K562 (cell line): ENCODE measurements around the gene RTBDN. TPM values are rescaled to one million over a fixed set of nuclear protein-coding genes. Genes with fewer than 3 reads are reported as not detected.

Experiments
- BDP1 ChIP-seq: IDR thresholded peaks from 3 replicates; pipeline ENCODE4 v1.6.1; 2011; ENCODE audit not compliant: insufficient read length, insufficient read depth
- C11orf30 ChIP-seq: fragments of 450-650 bp; IDR thresholded peaks from 2 replicates; pipeline ENCODE4 v1.6.1; 2016; ENCODE audit warnings: low read depth, mild to moderate bottlenecking
- ELF2 ChIP-seq: fragments of 250-450 bp; sonication (Bioruptor Pico); IDR thresholded peaks from 2 replicates; pipeline ENCODE4 v1.5.0; 2021; ENCODE audit warnings: mild to moderate bottlenecking
- MYBL2 ChIP-seq, 2 experiments: fragments of 450-650 bp in 1 of 2; sonication (generic) in 1 of 2; formaldehyde crosslinking in 1 of 2; IDR thresholded peaks; 2 replicates each; pipeline versions ENCODE4 v1.6.1 to v1.8.1; 2017 to 2022; ENCODE audit warnings: borderline replicate concordance in 1 of 2, inconsistent platforms in 1 of 2, low read depth in 1 of 2, mild to moderate bottlenecking in 1 of 2, missing genetic modification reagents in 1 of 2, moderate library complexity in 1 of 2
- MYC ChIP-seq, 2 experiments: fragments of 250-450 bp in 1 of 2; sonication (Bioruptor Pico) in 1 of 2; IDR thresholded peaks; 2 replicates each; pipeline versions ENCODE4 v1.5.1 to v1.6.1; 2012 to 2021; ENCODE audit warnings: low read depth in 2 of 2, borderline replicate concordance in 1 of 2, improper control_type of control experiment in 1 of 2, low read length in 1 of 2, mild to moderate bottlenecking in 1 of 2, moderate library complexity in 1 of 2
- NR2C1 ChIP-seq, 2 experiments: fragments of 450-650 bp; IDR thresholded peaks; 2 replicates each; pipeline ENCODE4 v1.6.1; 2017; ENCODE audit warnings: mild to moderate bottlenecking in 2 of 2, antibody characterized with exemption in 1 of 2, inconsistent platforms in 1 of 2, missing compliant biosample characterization in 1 of 2, missing genetic modification characterization in 1 of 2
- POLR3A ChIP-seq: IDR thresholded peaks from 2 replicates; pipeline ENCODE4 v1.6.1; 2011; ENCODE audit warnings: borderline replicate concordance, mild to moderate bottlenecking, moderate library complexity; ENCODE audit not compliant: insufficient read length, insufficient read depth; ENCODE audit errors: extremely low read depth
- SNIP1 ChIP-seq: fragments of 450-650 bp; IDR thresholded peaks from 2 replicates; pipeline ENCODE4 v1.7.1; 2017; ENCODE audit warnings: low read depth, mild to moderate bottlenecking
- ZBED1 ChIP-seq: IDR thresholded peaks from 2 replicates; pipeline ENCODE4 v1.6.1; 2014
- ZNF165 ChIP-seq: fragments of 250-450 bp; sonication (Bioruptor Pico); IDR thresholded peaks from 2 replicates; pipeline ENCODE4 v1.4.0; 2020; ENCODE audit warnings: borderline replicate concordance
- ZNF668 ChIP-seq: fragments of 250-450 bp; sonication (Bioruptor Pico); IDR thresholded peaks from 2 replicates; pipeline ENCODE4 v1.8.0; 2022; ENCODE audit warnings: mild to moderate bottlenecking, inconsistent platforms
- ZNF766 ChIP-seq: fragments of 200-800 bp; sonication (Bioruptor generic); conservative IDR thresholded peaks from 2 replicates; pipeline ENCODE4 v1.6.1; 2016; ENCODE audit warnings: missing genetic modification characterization, missing compliant biosample characterization
- polyA plus RNA-seq, 8 experiments: library from polyadenylated mRNA; depleted of rRNA in 4 of 8; stranded (reverse) in 5 of 8; unstranded in 3 of 8; fragments of >200 nt; fragmentation: Nextera tagmentation in 2 of 8; fragmentation: Illumina TruSeq in 1 of 8; extraction: Ambion mirVana in 2 of 8; extraction: Trizol in 1 of 8; gene quantifications; 2 replicates each; pipeline versions ENCODE4 v1.2.1 to v1.2.3, GENCODE V29; 2011 to 2014; ENCODE audit warnings: inconsistent platforms in 1 of 8, missing spikeins in 1 of 8
- total RNA-seq, 7 experiments: library from RNA; depleted of rRNA in 6 of 7; stranded (reverse); fragments of >200 nt in 6 of 7; fragmentation: Illumina TruSeq in 2 of 7; extraction: Trizol in 2 of 7; gene quantifications; 2 replicates each; pipeline versions ENCODE4 v1.2.1 to v1.2.3, GENCODE V29; 2011 to 2021; ENCODE audit warnings: low replicate concordance in 1 of 7
- TF ChIP-seq, protein P1 (sequence below), 2 experiments: fragments of 450-650 bp; formaldehyde crosslinking in 1 of 2; IDR thresholded peaks; 2 replicates each; pipeline versions ENCODE4 v1.4.0 to v1.6.1; 2014 to 2020; ENCODE audit warnings: mild to moderate bottlenecking in 2 of 2, borderline replicate concordance in 1 of 2, low read depth in 1 of 2
- TF ChIP-seq, protein P2 (sequence below), 2 experiments: fragments of 450-650 bp; IDR thresholded peaks; 2 replicates each; pipeline ENCODE4 v1.6.1; 2016
- TF ChIP-seq, protein P3 (sequence below): sonication (generic); formaldehyde crosslinking; IDR thresholded peaks from 2 replicates; pipeline ENCODE4 v1.8.0; 2022; ENCODE audit warnings: missing genetic modification reagents, mild to moderate bottlenecking, borderline replicate concordance

RTBDN gene
- total and polyA plus RNA-seq, 9 of the 15 experiments (the other 6 are each of a cell fraction or from before 2014, with no cell fraction given), result 0.20 to 2.3 (median 0.72) TPM; not detected in 1

DNA sequence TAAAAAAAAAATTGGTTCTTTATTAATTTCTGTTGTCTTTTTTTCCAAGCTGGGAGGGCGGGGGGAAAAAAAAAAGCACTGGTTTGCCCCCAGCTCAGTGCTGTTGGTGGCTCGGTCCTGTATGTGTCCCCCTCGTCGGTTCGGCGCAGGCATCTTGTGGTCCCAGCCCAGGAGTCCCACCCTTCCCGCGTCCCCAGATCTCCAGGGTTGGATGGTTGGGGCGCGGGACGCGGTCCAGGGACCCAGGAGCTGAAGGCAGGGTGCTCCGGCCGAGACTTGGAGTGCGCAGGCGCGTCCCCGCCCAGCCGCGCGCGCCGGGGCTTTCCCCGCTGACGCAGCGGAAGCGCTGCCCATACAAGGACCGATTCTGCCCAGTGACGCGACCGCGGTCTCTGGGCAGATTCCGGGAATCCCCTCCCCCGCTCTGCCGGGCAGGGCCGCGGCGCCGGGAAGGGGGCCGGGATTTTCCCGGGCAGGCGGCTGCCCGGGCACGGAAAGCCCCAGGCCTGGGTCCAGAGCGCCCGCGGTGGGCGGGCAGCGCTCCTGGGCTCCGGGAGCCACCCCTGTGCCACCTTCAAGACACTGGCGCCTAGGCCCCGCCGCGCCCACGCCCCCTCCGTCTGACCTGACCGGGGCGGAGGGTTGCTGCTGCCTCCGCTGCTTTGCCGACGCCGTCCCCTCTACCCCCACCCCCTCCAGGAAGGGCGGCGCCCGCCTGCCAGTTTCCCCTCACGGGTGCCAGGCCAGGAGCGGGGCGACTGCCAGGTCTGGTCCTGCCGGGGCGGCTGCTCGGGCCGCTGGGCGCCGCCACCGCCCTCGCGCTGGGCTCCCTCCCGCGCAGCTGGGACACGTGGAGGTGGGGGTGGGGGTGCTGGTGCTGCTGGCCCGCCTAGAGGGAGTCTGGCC lies 40.8 kb downstream of the RTBDN start (continued):
- TF ChIP-seq, protein P1, sequence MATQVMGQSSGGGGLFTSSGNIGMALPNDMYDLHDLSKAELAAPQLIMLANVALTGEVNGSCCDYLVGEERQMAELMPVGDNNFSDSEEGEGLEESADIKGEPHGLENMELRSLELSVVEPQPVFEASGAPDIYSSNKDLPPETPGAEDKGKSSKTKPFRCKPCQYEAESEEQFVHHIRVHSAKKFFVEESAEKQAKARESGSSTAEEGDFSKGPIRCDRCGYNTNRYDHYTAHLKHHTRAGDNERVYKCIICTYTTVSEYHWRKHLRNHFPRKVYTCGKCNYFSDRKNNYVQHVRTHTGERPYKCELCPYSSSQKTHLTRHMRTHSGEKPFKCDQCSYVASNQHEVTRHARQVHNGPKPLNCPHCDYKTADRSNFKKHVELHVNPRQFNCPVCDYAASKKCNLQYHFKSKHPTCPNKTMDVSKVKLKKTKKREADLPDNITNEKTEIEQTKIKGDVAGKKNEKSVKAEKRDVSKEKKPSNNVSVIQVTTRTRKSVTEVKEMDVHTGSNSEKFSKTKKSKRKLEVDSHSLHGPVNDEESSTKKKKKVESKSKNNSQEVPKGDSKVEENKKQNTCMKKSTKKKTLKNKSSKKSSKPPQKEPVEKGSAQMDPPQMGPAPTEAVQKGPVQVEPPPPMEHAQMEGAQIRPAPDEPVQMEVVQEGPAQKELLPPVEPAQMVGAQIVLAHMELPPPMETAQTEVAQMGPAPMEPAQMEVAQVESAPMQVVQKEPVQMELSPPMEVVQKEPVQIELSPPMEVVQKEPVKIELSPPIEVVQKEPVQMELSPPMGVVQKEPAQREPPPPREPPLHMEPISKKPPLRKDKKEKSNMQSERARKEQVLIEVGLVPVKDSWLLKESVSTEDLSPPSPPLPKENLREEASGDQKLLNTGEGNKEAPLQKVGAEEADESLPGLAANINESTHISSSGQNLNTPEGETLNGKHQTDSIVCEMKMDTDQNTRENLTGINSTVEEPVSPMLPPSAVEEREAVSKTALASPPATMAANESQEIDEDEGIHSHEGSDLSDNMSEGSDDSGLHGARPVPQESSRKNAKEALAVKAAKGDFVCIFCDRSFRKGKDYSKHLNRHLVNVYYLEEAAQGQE (IDR thresholded peaks at IDR 0.05; ENCODE audit: borderline replicate concordance), result peak; percentile 4; the same call in 1 of the 2 replicates
- TF ChIP-seq, protein P1 (CRISPR knock-in tag; IDR thresholded peaks at IDR 0.05; ENCODE audit: low read depth), result 0 out of 2 replicates have a peak, but pooled peaks have one; percentile 51
- TF ChIP-seq ELF2 (CRISPR knock-in tag), result peak; percentile 5; the same call in 1 of the 2 replicates
- TF ChIP-seq ZNF668 (CRISPR knock-in tag), result no peak
- peak; percentile 80 for TF ChIP-seq MYC (IDR thresholded peaks at IDR 0.05; ENCODE audit: low read depth, low read length)
- no peak for TF ChIP-seq MYC (CRISPR knock-in tag; IDR thresholded peaks at IDR 0.05; ENCODE audit: borderline replicate concordance, low read depth)
- TF ChIP-seq ZNF165 (CRISPR knock-in tag), result no peak
- TF ChIP-seq NR2C1 (IDR thresholded peaks at IDR 0.05), result no peak
- no peak for TF ChIP-seq NR2C1 (tag; IDR thresholded peaks at IDR 0.05)
- no peak for TF ChIP-seq ZNF766
- no peak for TF ChIP-seq BDP1
- TF ChIP-seq, protein P2, sequence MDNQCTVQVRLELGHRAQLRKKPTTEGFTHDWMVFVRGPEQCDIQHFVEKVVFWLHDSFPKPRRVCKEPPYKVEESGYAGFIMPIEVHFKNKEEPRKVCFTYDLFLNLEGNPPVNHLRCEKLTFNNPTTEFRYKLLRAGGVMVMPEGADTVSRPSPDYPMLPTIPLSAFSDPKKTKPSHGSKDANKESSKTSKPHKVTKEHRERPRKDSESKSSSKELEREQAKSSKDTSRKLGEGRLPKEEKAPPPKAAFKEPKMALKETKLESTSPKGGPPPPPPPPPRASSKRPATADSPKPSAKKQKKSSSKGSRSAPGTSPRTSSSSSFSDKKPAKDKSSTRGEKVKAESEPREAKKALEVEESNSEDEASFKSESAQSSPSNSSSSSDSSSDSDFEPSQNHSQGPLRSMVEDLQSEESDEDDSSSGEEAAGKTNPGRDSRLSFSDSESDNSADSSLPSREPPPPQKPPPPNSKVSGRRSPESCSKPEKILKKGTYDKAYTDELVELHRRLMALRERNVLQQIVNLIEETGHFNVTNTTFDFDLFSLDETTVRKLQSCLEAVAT (IDR thresholded peaks at IDR 0.05), result no peak
- TF ChIP-seq ZBED1, result peak; percentile 61; the same call in 1 of the 2 replicates
- TF ChIP-seq SNIP1, result no peak
- TF ChIP-seq, protein P3, sequence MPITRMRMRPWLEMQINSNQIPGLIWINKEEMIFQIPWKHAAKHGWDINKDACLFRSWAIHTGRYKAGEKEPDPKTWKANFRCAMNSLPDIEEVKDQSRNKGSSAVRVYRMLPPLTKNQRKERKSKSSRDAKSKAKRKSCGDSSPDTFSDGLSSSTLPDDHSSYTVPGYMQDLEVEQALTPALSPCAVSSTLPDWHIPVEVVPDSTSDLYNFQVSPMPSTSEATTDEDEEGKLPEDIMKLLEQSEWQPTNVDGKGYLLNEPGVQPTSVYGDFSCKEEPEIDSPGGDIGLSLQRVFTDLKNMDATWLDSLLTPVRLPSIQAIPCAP (CRISPR knock-in tag), result no peak
- TF ChIP-seq C11orf30, result no peak; the same call in 1 of the 2 replicates
- no peak for TF ChIP-seq POLR3A
- TF ChIP-seq MYBL2 (IDR thresholded peaks at IDR 0.05; ENCODE audit: low read depth), result no peak
- TF ChIP-seq MYBL2 (CRISPR knock-in tag; IDR thresholded peaks at IDR 0.05; ENCODE audit: borderline replicate concordance), result no peak
